OCI-LY7 (cell line): ENCODE results near the gene MEGF8.

ENCODE experiments used
- CTCF ChIP-seq: fragments of 200-600 bp; sonication (generic); conservative IDR thresholded peaks from 2 replicates; pipeline ENCODE4 v1.5.1; 2014; ENCODE audit warnings: mild to moderate bottlenecking, antibody characterized with exemption, low read length, moderate library complexity, mixed read lengths
- EZH2phosphoT487 ChIP-seq: fragments of 200-600 bp; sonication (generic); IDR thresholded peaks from 2 replicates; pipeline ENCODE4 v1.6.1; 2018; ENCODE audit warnings: low read depth, borderline replicate concordance, mild to moderate bottlenecking, mixed run types, antibody characterized with exemption, low read length, moderate library complexity, mixed read lengths

- TF ChIP-seq CTCF (no peak), EZH2phosphoT487 (no peak)
These were observed 23.7 kb upstream of the MEGF8 start, which contains the start of gene PRR19 for GRCh38 chr19:42301646-42302203.
